ENCODE data around the gene SLC26A8. TPM values are rescaled to one million over a fixed set of nuclear protein-coding genes. Genes with fewer than 3 reads are reported as not detected.

Gene SLC26A8
- total RNA-seq, 4 donors from 2014 or later, result not detected

DNA sequence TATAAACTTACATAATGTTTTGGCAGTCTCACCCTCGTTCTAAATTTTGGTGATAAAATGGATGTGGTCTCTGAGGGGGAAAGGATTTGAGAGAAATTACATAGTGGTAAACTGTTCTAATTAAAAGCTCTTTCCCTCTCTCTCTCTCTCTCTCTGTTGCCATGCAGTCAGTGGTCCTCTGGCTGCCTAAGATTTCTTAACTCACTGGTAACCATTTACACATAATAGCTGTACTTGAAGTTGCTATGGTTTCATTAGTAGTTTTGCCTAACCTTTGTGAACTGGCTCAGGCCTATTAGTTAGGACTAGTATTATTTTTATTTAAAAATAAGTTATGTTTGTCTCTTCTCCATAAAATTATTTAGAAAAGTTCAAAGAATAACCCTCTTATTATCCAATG is 45.1 kb upstream of the SLC26A8 start:
- no peak for DNase-seq (ENCODE audit: low spot score in 2 of 2)
- no peak for TF ChIP-seq POLR2A (IDR thresholded peaks at IDR 0.05)
- no peak for TF ChIP-seq CTCF (IDR thresholded peaks at IDR 0.05)
- intact Hi-C loops (cut with DNase I; ENCODE audit: low total_unique reads), result no loop called here
- no peak overlapping the region for H3K4me3 ChIP-seq (ENCODE audit: low read depth, poor library complexity, severe bottlenecking)
- 37 to 57% methylated on average over 1 of the region's 1 CpG for WGBS, 2 donors

DNA sequence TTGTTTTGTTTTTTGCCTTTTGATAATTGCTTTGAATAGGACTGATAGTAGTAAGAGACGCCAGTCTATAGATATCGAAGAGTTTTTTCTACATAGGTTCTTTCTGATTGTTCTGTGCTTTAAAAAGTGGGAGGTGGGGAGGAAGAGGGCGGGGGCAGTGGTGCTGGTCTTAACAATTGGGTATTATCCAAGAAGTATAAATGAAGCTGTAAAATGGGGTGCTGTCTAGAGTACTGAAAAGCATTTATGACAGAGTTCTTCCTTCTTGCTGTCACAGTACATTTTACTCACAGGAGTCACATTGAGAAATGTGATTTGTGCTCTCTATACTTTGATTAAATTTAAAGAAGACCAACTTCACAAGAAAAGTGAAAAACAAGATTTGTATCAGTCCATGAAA is 44.1 kb upstream of the SLC26A8 start:
- 89 to 92% methylated on average over 3 of the region's 3 CpGs for WGBS, 2 donors
- intact Hi-C loops (cut with DNase I; ENCODE audit: low total_unique reads), result no loop called here
- H3K4me3 ChIP-seq (ENCODE audit: low read depth, poor library complexity, severe bottlenecking), result no peak overlapping the region
- TF ChIP-seq POLR2A (IDR thresholded peaks at IDR 0.05), result no peak
- TF ChIP-seq CTCF (IDR thresholded peaks at IDR 0.05), result no peak
- no peak for DNase-seq (ENCODE audit: low spot score in 2 of 2)

- TF ChIP-seq CTCF (IDR thresholded peaks at IDR 0.05), result no peak
- TF ChIP-seq POLR2A (IDR thresholded peaks at IDR 0.05), result no peak
- no peak overlapping the region for H3K4me3 ChIP-seq (ENCODE audit: low read depth, poor library complexity, severe bottlenecking)
- no peak for DNase-seq (ENCODE audit: low spot score in 2 of 2)
- intact Hi-C loops (cut with DNase I; ENCODE audit: low total_unique reads), result no loop called here
These were observed 43.6 kb upstream of the SLC26A8 start for GRCh38 chr6:36068012-36068392.

DNA sequence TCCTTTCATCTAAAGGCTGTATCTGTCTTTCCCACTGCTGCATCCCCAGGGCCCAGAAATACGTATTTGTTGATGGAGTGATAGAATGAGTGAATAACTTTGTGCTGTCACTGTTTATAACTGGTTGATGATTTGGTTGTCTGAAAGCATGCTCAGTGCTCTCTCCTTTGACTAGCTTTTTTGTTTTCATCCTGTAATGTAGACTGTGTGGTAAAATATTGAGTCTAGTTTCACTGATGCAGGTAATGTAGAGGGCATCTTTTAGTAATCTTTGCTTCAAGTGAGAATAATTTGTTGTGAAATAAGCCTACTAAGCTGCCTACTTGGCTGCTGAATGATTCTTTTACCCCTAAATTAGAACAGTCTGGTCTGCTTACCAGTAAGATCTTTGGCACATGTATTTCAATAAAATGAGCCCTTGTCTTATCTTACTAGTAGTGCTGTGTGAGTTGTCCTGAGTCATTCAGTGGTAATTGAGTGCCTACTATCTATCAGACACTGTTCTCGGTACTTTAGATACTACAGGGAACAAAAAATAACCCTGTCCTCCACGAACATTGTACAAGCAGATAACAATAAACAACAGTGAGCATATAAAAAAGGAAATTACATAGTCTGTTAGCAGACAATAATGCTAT is 43.1 kb upstream of the SLC26A8 start:
- no peak overlapping the region for H3K4me3 ChIP-seq (ENCODE audit: low read depth, poor library complexity, severe bottlenecking)
- no peak for DNase-seq (ENCODE audit: low spot score in 2 of 2)
- intact Hi-C loops (cut with DNase I; ENCODE audit: low total_unique reads), result no loop called here
- WGBS, 2 donors, result 55 to 66% methylated on average over 3 of the region's 3 CpGs
- TF ChIP-seq CTCF (IDR thresholded peaks at IDR 0.05) (no peak), POLR2A (IDR thresholded peaks at IDR 0.05) (no peak)

DNA sequence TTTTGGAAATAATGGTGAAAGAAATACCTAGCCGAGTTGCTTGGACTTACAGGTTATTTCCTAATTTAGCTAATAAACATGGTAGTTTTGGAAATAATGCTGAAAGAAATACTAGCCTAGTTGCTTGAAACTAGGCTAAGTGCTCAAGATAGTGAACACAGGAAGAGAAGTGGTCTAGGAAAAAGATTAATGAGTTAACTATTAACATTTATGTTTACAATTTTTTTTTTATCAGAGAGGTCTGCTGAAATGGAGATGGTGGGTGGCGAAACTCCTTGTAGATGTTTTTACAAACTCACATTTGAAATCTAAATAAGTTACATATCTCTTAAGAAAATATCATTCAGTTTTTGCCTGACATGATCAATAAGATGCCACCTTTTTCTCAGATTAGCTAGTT is 42.4 kb upstream of the SLC26A8 start:
- no peak for DNase-seq (ENCODE audit: low spot score in 2 of 2)
- 93 to 94% methylated on average over 2 of the region's 2 CpGs for WGBS, 2 donors
- intact Hi-C loops (cut with DNase I; ENCODE audit: low total_unique reads), result no loop called here
- TF ChIP-seq CTCF (IDR thresholded peaks at IDR 0.05) (no peak), POLR2A (IDR thresholded peaks at IDR 0.05) (no peak)
- H3K4me3 ChIP-seq (ENCODE audit: low read depth, poor library complexity, severe bottlenecking), result no peak overlapping the region

DNA sequence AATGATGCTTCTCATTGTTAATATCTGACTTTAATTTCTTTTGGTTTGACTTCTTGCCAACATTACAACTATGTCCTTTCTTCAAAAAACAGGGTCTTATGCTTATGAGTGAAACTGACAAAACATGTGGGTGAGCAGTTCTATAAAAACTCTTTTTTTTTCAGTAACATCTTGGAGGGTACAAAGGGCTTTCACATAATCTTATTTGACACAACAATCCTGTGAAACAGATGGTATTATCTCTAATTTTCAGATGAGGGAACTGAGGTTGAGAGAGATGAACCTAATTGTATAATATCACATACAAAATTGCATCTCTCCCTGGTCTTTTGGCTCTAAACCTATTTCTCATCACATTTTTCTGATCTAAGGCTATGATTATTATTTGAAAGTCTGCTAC is 41.5 kb upstream of the SLC26A8 start:
- DNase-seq (ENCODE audit: low spot score in 2 of 2), result no peak
- intact Hi-C loops (cut with DNase I; ENCODE audit: low total_unique reads), result no loop called here
- H3K4me3 ChIP-seq (ENCODE audit: low read depth, poor library complexity, severe bottlenecking), result no peak overlapping the region
- TF ChIP-seq POLR2A (IDR thresholded peaks at IDR 0.05) (no peak), CTCF (IDR thresholded peaks at IDR 0.05) (no peak)
